Endodermal cell (in vitro differentiated cells): ENCODE results near the gene ISYNA1. TPM values are rescaled to one million over a fixed set of nuclear protein-coding genes. Genes with fewer than 3 reads are reported as not detected.

Source experiments
- DNase-seq: peaks from one replicate; pipeline ENCODE4 v3.0.0-alpha.2; 2017
- H3K27ac ChIP-seq: 2 replicates; pipeline ENCODE4 v1.5.1; 2013; ENCODE audit warnings: mild to moderate bottlenecking, low read depth, low read length, moderate library complexity
- H3K27me3 ChIP-seq: 2 replicates; pipeline ENCODE4 v1.6.1; 2013; ENCODE audit warnings: mild to moderate bottlenecking, low read length, moderate library complexity; ENCODE audit not compliant: insufficient read depth, control insufficient read depth, poor library complexity, severe bottlenecking
- H3K36me3 ChIP-seq: 2 replicates; pipeline ENCODE4 v1.7.0; 2013; ENCODE audit warnings: mild to moderate bottlenecking, low read length, moderate library complexity; ENCODE audit not compliant: control insufficient read depth, insufficient read depth
- H3K4me1 ChIP-seq: one replicate; pipeline ENCODE4 v1.7.0; 2013; ENCODE audit warnings: low read length; ENCODE audit not compliant: control insufficient read depth, insufficient read depth
- H3K4me3 ChIP-seq: 2 replicates; pipeline ENCODE4 v1.5.1; 2013; ENCODE audit warnings: mild to moderate bottlenecking, low read length, moderate library complexity
- H3K9ac ChIP-seq: 2 replicates; pipeline ENCODE4 v1.6.1; 2013; ENCODE audit warnings: mild to moderate bottlenecking, low read length, moderate library complexity; ENCODE audit not compliant: poor library complexity, severe bottlenecking; ENCODE audit errors: extremely low read depth
- H3K9me3 ChIP-seq: 2 replicates; pipeline ENCODE4 v1.6.1; 2013; ENCODE audit warnings: mild to moderate bottlenecking, low read length, moderate library complexity; ENCODE audit not compliant: control insufficient read depth
- H3K27ac Mint-ChIP-seq: 2 replicates; pipeline ENCODE4 v1.8.0; 2020; ENCODE audit warnings: mixed read lengths
- H3K27me3 Mint-ChIP-seq: 2 replicates; pipeline ENCODE4 v1.8.0; 2021; ENCODE audit warnings: mild to moderate bottlenecking, mixed read lengths; ENCODE audit not compliant: insufficient read depth
- H3K36me3 Mint-ChIP-seq: 2 replicates; pipeline ENCODE4 v1.8.0; 2020; ENCODE audit warnings: low read depth, mixed read lengths
- H3K4me1 Mint-ChIP-seq: 2 replicates; pipeline ENCODE4 v1.8.0; 2020; ENCODE audit warnings: mixed read lengths
- H3K4me3 Mint-ChIP-seq: 2 replicates; pipeline ENCODE4 v1.8.0; 2020; ENCODE audit warnings: mild to moderate bottlenecking, moderate library complexity, mixed read lengths
- H3K9me3 Mint-ChIP-seq: 2 replicates; pipeline ENCODE4 v1.8.0; 2020; ENCODE audit warnings: mild to moderate bottlenecking, mixed read lengths
- CTCF ChIP-seq: fragments of 200-600 bp; sonication (generic); conservative IDR thresholded peaks from 2 replicates; pipeline ENCODE4 v1.5.0; 2021; ENCODE audit warnings: antibody characterized with exemption, mild to moderate bottlenecking
- WGBS, 2 experiments: methylation state at CpG; one replicate each; pipeline versions ENCODE4 v1.1.5 to v1.1.7; 2013; ENCODE audit warnings: missing lambda C conversion rate in 2 of 2, mixed read lengths in 1 of 2; ENCODE audit not compliant: insufficient coverage in 1 of 2, insufficient read length in 1 of 2; 5-methylcytosine and 5-hydroxymethylcytosine counted together
- total RNA-seq, 2 donors: library from RNA; stranded (reverse); fragmentation: NEBNext Ultra II Directional in 1 of 2; extraction: Animal tissue kit (Norgen Biotek cat#: 25700) in 1 of 2; gene quantifications; 2 replicates in 1 of 2; 3 replicates in 1 of 2; pipeline ENCODE4 v1.2.1, GENCODE V29; 2021

Gene ISYNA1
- total RNA-seq, 2 donors from 2014 or later = 156 to 212 TPM

- WGBS, 2 experiments = 92 to 93% methylated on average over 7 of the region's 7 CpGs
- Histone ChIP-seq H3K4me1 (no peaks in the 10 kb centered on the region), H3K4me3 (no peak overlapping the region), H3K27ac (no peak overlapping the region), H3K9me3 (no peaks in the 10 kb centered on the region), H3K9ac (no peak overlapping the region), H3K27me3 (peaks cover 4% of the 10 kb centered on the region), H3K36me3 (no peaks in the 10 kb centered on the region)
- H3K4me1 Mint-ChIP-seq = no peaks in the 10 kb centered on the region
- no peak for TF ChIP-seq CTCF
- peaks cover 29% of the 10 kb centered on the region for H3K27me3 Mint-ChIP-seq
- H3K4me3 Mint-ChIP-seq = no peak overlapping the region
- no peaks in the 10 kb centered on the region for H3K36me3 Mint-ChIP-seq
- no peak for DNase-seq
- H3K9me3 Mint-ChIP-seq = no peaks in the 10 kb centered on the region
- H3K27ac Mint-ChIP-seq = no peak overlapping the region
These were observed 44.1 kb downstream of the ISYNA1 start for GRCh38 chr19:18393836-18394235.

GRCh38 chr19:18392926-18393325, 45.0 kb downstream of the ISYNA1 start:
- no peaks in the 10 kb centered on the region for H3K36me3 Mint-ChIP-seq

GRCh38 chr19:18392417-18392816, 45.5 kb downstream of the ISYNA1 start:
- Histone ChIP-seq H3K4me3 (no peak overlapping the region), H3K9ac (no peak overlapping the region), H3K27me3 (peaks cover 16% of the 10 kb centered on the region), H3K4me1 (no peaks in the 10 kb centered on the region), H3K9me3 (no peaks in the 10 kb centered on the region), H3K36me3 (no peaks in the 10 kb centered on the region), H3K27ac (no peak overlapping the region)
- Mint-ChIP-seq H3K27me3 (peaks cover 33% of the 10 kb centered on the region), H3K27ac (no peak overlapping the region), H3K9me3 (no peaks in the 10 kb centered on the region), H3K4me3 (no peak overlapping the region), H3K4me1 (no peaks in the 10 kb centered on the region), H3K36me3 (no peaks in the 10 kb centered on the region)
- no peak for DNase-seq
- WGBS, 2 experiments = 90 to 91% methylated on average over 11 of the region's 11 CpGs
- no peak for TF ChIP-seq CTCF

More at GRCh38 chr19:18392926-18393325, 45.0 kb downstream of the ISYNA1 start:
- Histone ChIP-seq H3K27me3 (peaks cover 11% of the 10 kb centered on the region), H3K4me1 (no peaks in the 10 kb centered on the region), H3K36me3 (no peaks in the 10 kb centered on the region), H3K9ac (no peak overlapping the region), H3K9me3 (no peaks in the 10 kb centered on the region), H3K27ac (no peak overlapping the region), H3K4me3 (no peak overlapping the region)
- WGBS, 2 experiments = 97 to 100% methylated on average over 4 to 5 of the region's 5 CpGs
- no peak for DNase-seq
- TF ChIP-seq CTCF = no peak
- Mint-ChIP-seq H3K4me3 (no peak overlapping the region), H3K9me3 (no peaks in the 10 kb centered on the region), H3K4me1 (no peaks in the 10 kb centered on the region), H3K27ac (no peak overlapping the region), H3K27me3 (peaks cover 32% of the 10 kb centered on the region)
